Mesodermal cell (in vitro differentiated cells): ENCODE results near the gene CCDC112. TPM values are rescaled to one million over a fixed set of nuclear protein-coding genes. Genes with fewer than 3 reads are reported as not detected.
A peak's percentile ranks its signal among the peaks of the same experiment; 100 is the strongest.

Source experiments
- H3K27ac ChIP-seq: 2 replicates; pipeline ENCODE4 v1.7.0; 2013; ENCODE audit warnings: mild to moderate bottlenecking, low read depth, low read length, moderate library complexity; ENCODE audit not compliant: severe bottlenecking
- H3K36me3 ChIP-seq: 2 replicates; pipeline ENCODE4 v1.7.1; 2013; ENCODE audit warnings: mild to moderate bottlenecking, low read length, moderate library complexity; ENCODE audit not compliant: control insufficient read depth, insufficient read depth
- H3K4me1 ChIP-seq: one replicate; pipeline ENCODE4 v1.7.1; 2013; ENCODE audit warnings: mild to moderate bottlenecking, low read length; ENCODE audit not compliant: insufficient read depth, control insufficient read depth, poor library complexity, severe bottlenecking
- H3K4me3 ChIP-seq: 2 replicates; pipeline ENCODE4 v1.7.0; 2013; ENCODE audit warnings: low read length, control low read depth, mild to moderate bottlenecking; ENCODE audit not compliant: insufficient read depth, poor library complexity, severe bottlenecking; ENCODE audit errors: extremely low read depth
- H3K9me3 ChIP-seq: 2 replicates; pipeline ENCODE4 v1.7.1; 2013; ENCODE audit warnings: mild to moderate bottlenecking, low read length, moderate library complexity; ENCODE audit not compliant: control insufficient read depth
- WGBS, 2 experiments: methylation state at CpG; one replicate each; pipeline ENCODE4 v1.1.5; 2013; ENCODE audit warnings: missing lambda C conversion rate in 2 of 2; ENCODE audit not compliant: insufficient coverage in 2 of 2; 5-methylcytosine and 5-hydroxymethylcytosine counted together
- polyA plus RNA-seq, 2 experiments: library from polyadenylated mRNA; stranded (reverse); fragments of 50-300 nt; gene quantifications; one replicate each; pipeline ENCODE4 v1.2.3, GENCODE V29; 2013

The CCDC112 gene, protein sequence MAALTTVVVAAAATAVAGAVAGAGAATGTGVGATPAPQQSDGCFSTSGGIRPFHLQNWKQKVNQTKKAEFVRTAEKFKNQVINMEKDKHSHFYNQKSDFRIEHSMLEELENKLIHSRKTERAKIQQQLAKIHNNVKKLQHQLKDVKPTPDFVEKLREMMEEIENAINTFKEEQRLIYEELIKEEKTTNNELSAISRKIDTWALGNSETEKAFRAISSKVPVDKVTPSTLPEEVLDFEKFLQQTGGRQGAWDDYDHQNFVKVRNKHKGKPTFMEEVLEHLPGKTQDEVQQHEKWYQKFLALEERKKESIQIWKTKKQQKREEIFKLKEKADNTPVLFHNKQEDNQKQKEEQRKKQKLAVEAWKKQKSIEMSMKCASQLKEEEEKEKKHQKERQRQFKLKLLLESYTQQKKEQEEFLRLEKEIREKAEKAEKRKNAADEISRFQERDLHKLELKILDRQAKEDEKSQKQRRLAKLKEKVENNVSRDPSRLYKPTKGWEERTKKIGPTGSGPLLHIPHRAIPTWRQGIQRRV
- 6.7 TPM for polyA plus RNA-seq (2013, experiment 1 of 2)
- polyA plus RNA-seq (2013, experiment 2 of 2), result 9.4 TPM

DNA sequence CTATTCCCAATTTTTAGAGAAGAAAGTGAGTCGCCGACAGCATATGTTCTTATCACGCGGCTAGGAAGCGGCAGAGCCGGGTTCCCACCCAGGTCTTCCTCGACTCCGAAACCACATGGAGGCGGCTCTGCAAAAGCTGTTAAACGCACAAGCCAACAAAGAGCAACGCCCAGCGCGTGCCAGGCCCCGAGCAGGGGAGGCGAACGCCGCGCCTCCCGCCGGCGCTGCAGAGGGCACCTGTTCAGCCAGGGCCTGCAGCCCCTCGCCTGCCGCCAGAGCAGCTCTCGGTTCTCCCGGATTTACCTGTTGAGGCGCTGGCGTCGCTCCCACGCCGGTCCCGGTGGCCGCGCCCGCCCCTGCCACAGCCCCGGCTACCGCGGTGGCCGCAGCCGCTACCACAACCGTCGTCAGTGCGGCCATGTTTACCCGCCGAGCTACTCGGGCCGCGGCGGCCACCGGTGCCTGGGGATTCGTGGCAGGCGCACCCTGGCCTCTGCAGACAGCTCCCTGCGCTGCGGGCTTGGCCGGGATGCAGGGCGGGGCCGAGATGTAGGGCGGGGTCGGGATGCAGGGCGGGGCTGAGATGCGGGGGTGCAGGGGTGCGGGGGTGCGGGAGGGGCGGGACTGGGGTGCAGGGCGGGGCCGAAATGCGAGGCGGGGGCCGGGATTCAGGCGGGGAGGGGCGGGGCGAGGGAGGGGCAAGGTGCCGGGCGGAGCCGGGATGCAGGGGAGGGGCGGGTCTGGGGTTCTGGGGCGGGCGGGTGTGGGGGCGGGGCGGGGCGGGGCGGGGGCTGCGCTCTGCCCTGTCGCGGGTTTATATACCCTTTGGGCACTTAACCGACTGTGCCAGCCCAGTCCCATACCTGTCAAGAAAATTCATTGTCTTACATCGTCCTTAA lies at the start of gene CCDC112:
TSS of gene CCDC112 (minus strand) at position 531 of the 899 bp plus-strand sequence. CDS start at position 420, 111 bp downstream.
- no peaks in the 10 kb centered on the region for H3K9me3 ChIP-seq
- H3K27ac ChIP-seq, result no peak within 1 kb of the TSS
- H3K4me3 ChIP-seq, result peak within 1 kb of the TSS; percentile 70
- H3K4me1 ChIP-seq, result no peaks in the 10 kb centered on the region
- WGBS, 2 experiments, result 1% methylated on average over 17 to 32 of the region's 86 CpGs
- no peaks in the 10 kb centered on the region for H3K36me3 ChIP-seq

DNA sequence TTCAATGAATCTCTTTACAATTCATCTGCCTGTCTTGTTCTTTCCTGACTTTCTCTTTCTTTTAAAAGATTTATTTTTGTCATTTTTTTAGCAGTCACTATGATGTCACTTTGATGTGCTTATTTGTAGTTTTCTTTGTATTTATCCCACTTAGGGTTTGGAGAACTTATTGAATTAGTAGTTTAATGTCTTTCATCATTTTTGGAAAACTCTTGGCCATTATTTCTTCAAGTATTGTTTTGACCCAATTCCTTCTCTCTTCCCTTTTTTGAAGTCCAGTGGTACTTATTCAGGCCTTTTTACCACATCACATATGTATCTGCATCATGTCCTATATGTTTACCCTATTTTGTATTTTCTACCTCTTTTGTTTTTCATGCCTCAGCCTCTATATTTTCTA lies 48.9 kb upstream of the CCDC112 start:
- no peaks in the 10 kb centered on the region for H3K4me1 ChIP-seq
- H3K36me3 ChIP-seq, result no peaks in the 10 kb centered on the region
- H3K4me3 ChIP-seq, result no peak overlapping the region
- H3K27ac ChIP-seq, result no peak overlapping the region
- H3K9me3 ChIP-seq, result no peaks in the 10 kb centered on the region

DNA sequence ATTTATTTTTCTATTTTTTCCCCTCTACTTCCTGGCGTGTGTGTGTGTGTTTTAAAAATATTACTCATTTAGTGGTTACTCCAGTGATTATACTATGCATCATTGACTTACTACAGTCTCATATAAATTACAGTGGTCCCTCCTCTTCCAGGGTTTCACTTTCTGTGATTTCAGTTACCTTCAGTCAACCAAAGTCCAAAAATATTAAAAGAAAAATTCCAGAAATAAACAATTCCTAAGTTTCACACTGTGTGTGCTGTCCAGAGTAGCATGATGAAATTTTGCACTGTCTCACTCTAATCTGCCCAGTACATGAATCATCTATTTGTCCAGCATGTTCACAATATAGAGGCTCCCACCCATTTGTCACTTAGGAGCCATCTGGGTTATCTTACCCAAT lies 47.4 kb upstream of the CCDC112 start:
- Histone ChIP-seq H3K9me3 (no peaks in the 10 kb centered on the region), H3K4me1 (no peaks in the 10 kb centered on the region), H3K36me3 (no peaks in the 10 kb centered on the region), H3K27ac (no peak overlapping the region), H3K4me3 (no peak overlapping the region)
- no CpG with 5 or more reads among the region's 1 CpG for WGBS, 2 experiments

DNA sequence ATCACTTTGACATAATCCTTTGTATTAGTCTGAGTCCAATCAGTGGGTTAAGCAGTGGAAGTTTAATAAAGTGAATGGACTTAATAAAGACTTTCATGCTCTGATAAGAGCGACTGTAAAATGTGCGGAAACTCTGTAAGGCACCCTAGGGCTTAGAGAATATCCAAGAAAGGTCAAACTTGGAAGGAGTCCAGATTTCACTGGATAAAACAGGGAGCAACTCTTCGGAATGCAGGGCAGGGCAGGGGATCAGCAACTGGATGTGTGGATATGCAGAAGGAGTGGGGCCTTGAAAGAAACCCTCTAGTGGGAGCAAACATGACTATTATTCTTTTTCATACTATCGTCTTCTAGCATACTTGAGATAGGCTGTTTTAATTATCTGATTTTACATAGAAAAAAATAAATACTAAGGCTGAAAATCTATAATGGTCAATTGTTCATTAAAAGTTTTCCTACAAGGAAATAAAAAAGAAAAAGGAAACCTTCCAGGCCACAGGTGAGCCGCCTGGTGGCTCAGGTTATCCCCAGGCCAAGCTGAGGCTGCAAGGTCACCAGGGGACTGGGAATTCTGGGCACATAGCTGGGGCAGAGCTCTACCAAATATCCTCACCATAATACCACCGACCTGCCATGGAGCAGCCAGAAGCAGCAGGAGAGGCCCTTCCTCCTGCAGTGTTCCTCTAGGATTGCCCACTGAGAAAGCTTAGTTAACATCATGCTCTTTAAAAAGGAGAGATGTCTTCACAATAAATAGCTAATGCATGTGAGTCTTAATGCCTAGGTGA lies 46.3 kb upstream of the CCDC112 start:
- 87 to 100% methylated on average over 3 to 4 of the region's 6 CpGs for WGBS, 2 experiments
- no peaks in the 10 kb centered on the region for H3K4me1 ChIP-seq
- no peaks in the 10 kb centered on the region for H3K36me3 ChIP-seq
- H3K9me3 ChIP-seq, result no peaks in the 10 kb centered on the region
- H3K4me3 ChIP-seq, result no peak overlapping the region
- H3K27ac ChIP-seq, result no peak overlapping the region

DNA sequence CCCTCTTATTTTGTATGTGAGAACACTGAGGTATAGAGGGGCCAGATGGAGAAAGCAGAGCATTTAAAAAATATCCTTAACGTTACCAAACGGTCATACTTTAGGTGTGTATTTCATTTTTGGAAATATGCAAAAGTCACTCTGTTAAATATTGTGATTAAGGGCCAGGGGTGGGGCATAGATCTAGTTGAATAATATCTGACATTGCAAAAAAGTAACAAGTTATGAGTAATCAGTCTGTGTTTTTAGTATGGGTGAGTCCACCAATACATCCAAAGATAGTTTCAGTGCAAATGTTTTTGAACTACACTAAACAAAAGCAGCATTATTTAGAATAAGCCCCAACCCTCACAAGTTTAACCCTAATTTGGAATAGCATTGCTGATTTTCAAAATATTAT lies 45.3 kb upstream of the CCDC112 start:
- no peak overlapping the region for H3K27ac ChIP-seq
- no peaks in the 10 kb centered on the region for H3K36me3 ChIP-seq
- no peaks in the 10 kb centered on the region for H3K9me3 ChIP-seq
- no peaks in the 10 kb centered on the region for H3K4me1 ChIP-seq
- no peak overlapping the region for H3K4me3 ChIP-seq
- WGBS, 2 experiments, result 100% methylated on average over 1 of the region's 2 CpGs; no CpG with 5 or more reads in 1 of the 2 experiments

DNA sequence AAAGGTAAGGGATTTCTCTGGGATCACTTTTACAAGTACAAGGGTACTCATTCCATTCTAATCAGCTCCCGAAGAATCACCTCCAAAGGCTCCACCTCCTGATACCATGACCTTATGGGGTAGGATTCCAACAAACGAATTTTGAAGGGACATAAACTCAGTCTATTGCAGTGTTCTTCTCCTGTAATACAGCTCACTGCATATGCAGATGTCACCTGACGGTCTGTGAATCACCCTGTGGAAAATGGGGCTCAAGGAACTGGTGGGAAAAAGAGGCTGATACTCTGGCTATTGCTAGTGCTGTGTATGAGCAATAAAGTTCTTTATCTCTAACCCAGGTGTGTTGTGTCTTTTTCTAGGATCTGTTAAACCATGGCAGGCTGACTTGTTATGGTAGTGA lies 42.4 kb upstream of the CCDC112 start:
- Histone ChIP-seq H3K9me3 (no peaks in the 10 kb centered on the region), H3K36me3 (no peaks in the 10 kb centered on the region), H3K4me1 (no peaks in the 10 kb centered on the region), H3K4me3 (no peak overlapping the region), H3K27ac (no peak overlapping the region)
- 65 to 80% methylated on average over 1 to 2 of the region's 3 CpGs for WGBS, 2 experiments

DNA sequence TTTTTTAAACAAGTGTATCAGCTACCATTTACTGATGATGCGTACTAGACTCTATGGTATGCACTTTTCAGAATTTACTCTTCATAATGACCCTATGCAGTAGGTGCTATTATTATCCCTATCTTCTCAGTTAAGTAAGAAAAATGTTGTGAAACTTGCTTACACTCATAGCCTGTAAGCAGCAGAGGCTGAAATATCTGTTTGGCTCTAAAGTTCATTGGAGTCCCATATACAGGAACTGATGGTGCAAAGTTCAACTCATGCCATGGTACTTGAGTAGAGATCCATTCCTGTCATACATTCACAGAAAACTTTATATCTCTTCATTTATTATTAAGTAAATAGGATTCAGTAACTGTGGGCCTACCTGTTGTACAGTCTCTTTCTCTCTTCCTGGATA lies 41.4 kb upstream of the CCDC112 start:
- H3K4me1 ChIP-seq, result no peaks in the 10 kb centered on the region
- H3K9me3 ChIP-seq, result no peaks in the 10 kb centered on the region
- H3K36me3 ChIP-seq, result no peaks in the 10 kb centered on the region
- no CpG with 5 or more reads among the region's 1 CpG for WGBS, 2 experiments
- no peak overlapping the region for H3K27ac ChIP-seq
- H3K4me3 ChIP-seq, result no peak overlapping the region

DNA sequence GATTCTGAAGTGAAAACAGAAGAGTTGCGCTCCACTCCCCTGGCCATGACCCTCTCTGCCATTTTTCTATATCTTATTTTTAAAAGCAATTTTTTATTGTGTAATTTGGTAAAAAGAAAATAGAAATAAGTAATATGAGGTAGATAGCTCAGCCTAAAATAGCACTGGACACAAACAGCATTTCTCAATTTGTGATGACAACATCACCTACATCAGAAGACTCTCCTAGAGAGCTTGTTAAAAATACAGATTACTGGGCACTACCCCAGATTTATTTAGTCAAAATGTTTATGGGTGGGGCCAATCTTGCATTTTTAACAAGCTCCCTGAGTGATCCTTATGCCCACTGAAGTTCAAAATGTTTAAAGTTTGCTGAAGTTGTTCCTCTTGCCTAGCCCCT lies 40.5 kb upstream of the CCDC112 start:
- Histone ChIP-seq H3K4me1 (no peaks in the 10 kb centered on the region), H3K4me3 (no peak overlapping the region), H3K27ac (no peak overlapping the region), H3K9me3 (no peaks in the 10 kb centered on the region), H3K36me3 (no peaks in the 10 kb centered on the region)
- WGBS, 2 experiments, result no CpG with 5 or more reads among the region's 1 CpG

DNA sequence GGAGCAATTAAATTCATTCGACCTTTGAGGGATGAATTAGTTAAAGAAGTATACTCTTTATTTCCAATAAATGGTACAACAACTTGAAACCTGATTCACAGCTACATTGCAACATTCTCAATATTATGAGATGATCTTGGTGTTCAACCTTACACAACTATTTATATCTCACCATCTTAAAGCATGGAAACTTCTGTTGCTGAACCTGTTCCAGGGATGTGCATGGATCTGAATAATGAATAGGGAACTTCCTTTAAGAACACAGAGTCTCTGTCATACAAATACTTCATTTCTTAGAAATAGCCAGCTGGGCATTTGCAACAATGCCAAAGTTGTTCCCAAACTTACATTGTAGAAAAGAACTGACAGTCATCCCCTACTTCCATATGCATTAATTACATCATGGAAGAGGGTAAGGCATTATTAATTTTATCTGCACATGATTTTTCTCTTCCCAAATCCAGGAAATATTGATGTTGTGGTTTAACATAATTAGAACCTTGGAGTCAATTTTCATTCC lies 39.8 kb upstream of the CCDC112 start:
- WGBS, 2 experiments, result no CpG with 5 or more reads among the region's 1 CpG
- no peak overlapping the region for H3K4me3 ChIP-seq

DNA sequence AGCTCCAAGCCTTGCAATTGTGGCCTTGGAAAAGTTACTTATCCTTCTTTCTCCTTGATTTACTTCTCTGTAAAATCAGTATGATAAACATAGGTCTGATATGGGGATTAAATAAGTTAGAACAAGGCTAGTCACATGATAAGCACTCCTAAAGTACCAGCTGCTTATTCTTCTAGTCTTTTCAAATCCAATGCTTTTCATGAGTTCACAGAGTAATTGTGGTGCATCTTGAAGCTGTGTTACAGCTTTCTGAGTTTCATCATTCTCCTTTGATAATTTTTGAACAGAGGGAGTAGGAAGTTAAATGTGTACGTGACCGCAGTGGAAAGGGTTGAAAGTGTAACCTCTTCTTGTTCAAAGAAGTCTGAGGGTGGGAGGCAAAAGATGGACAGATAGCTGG lies 38.8 kb upstream of the CCDC112 start:
- no peak overlapping the region for H3K27ac ChIP-seq
- 79 to 88% methylated on average over 1 to 2 of the region's 2 CpGs for WGBS, 2 experiments
- no peak overlapping the region for H3K4me3 ChIP-seq
- no peaks in the 10 kb centered on the region for H3K36me3 ChIP-seq
- H3K9me3 ChIP-seq, result no peaks in the 10 kb centered on the region
- H3K4me1 ChIP-seq, result no peaks in the 10 kb centered on the region

More for the DNA sequence above, 39.8 kb upstream of the CCDC112 start:
- Histone ChIP-seq H3K36me3 (no peaks in the 10 kb centered on the region), H3K27ac (no peak overlapping the region), H3K4me1 (no peaks in the 10 kb centered on the region), H3K9me3 (no peaks in the 10 kb centered on the region)
